ENCODE data around the gene PARD3. TPM values are rescaled to one million over a fixed set of nuclear protein-coding genes. Genes with fewer than 3 reads are reported as not detected.
A peak's percentile ranks its signal among the peaks of the same experiment; 100 is the strongest.

PARD3 gene
- total RNA-seq, 1 donor from 2014 or later = 35.4 TPM

DNA sequence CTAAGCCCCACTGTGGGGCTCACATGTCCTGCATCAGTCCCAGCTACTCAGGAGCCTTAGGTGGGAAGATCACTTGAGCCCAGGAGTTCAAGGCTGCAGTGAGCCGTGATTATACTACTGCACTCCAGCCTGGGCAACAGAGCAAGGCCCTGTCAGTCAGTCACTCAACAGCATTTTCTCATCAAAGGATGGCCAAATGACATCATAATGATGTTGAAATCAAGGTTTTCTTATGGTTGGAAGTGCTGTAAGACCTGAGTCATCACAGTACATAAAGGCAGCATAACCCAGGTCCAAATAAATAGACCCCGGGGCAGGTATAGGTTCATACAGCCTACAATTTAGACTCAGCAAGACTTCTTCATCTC is 341.1 kb downstream of the PARD3 start:
- DNase-seq (ENCODE audit: low read depth) (peak; percentile 7), FAIRE-seq (no peak)
- H2AFZ ChIP-seq (ENCODE audit: low read depth, low read length) = no peak overlapping the region
- H3K79me2 ChIP-seq (ENCODE audit: insufficient read depth, low read length) = no peaks in the 10 kb centered on the region
- H3K9me3 ChIP-seq (ENCODE audit: insufficient read depth, low read depth, low read length) = no peaks in the 10 kb centered on the region
- H3K27me3 ChIP-seq (ENCODE audit: insufficient read depth, low read length) = no peaks in the 10 kb centered on the region
- Mint-ChIP-seq H3K27me3 (ENCODE audit: low read depth, unreplicated experiment) (no peaks in the 10 kb centered on the region), H3K27ac (ENCODE audit: unreplicated experiment) (no peak overlapping the region), H3K9me3 (ENCODE audit: unreplicated experiment) (no peaks in the 10 kb centered on the region), H3K36me3 (ENCODE audit: low read depth, unreplicated experiment) (no peaks in the 10 kb centered on the region), H3K4me3 (ENCODE audit: unreplicated experiment) (no peak overlapping the region), H3K4me1 (ENCODE audit: low read depth, unreplicated experiment) (no peaks in the 10 kb centered on the region)
- TF ChIP-seq EZH2 (IDR thresholded peaks at IDR 0.05; ENCODE audit: insufficient read depth, low read length) = no peak
- TF ChIP-seq, protein P1, sequence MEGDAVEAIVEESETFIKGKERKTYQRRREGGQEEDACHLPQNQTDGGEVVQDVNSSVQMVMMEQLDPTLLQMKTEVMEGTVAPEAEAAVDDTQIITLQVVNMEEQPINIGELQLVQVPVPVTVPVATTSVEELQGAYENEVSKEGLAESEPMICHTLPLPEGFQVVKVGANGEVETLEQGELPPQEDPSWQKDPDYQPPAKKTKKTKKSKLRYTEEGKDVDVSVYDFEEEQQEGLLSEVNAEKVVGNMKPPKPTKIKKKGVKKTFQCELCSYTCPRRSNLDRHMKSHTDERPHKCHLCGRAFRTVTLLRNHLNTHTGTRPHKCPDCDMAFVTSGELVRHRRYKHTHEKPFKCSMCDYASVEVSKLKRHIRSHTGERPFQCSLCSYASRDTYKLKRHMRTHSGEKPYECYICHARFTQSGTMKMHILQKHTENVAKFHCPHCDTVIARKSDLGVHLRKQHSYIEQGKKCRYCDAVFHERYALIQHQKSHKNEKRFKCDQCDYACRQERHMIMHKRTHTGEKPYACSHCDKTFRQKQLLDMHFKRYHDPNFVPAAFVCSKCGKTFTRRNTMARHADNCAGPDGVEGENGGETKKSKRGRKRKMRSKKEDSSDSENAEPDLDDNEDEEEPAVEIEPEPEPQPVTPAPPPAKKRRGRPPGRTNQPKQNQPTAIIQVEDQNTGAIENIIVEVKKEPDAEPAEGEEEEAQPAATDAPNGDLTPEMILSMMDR (IDR thresholded peaks at IDR 0.05; ENCODE audit: insufficient read depth, low read depth, low read length) = no peak
- H3K27ac ChIP-seq (ENCODE audit: low read depth, low read length) = no peak overlapping the region
- no peaks in the 10 kb centered on the region for H3K4me1 ChIP-seq (ENCODE audit: insufficient read depth, low read length)
- H4K20me1 ChIP-seq (ENCODE audit: insufficient read depth, low read length) = no peaks in the 10 kb centered on the region
- H3K4me2 ChIP-seq (ENCODE audit: low read length) = no peak overlapping the region
- H3K9ac ChIP-seq (ENCODE audit: low read length) = no peak overlapping the region
- H3K4me3 ChIP-seq (ENCODE audit: insufficient read depth, low read depth, low read length) = no peak overlapping the region
- H3K36me3 ChIP-seq (ENCODE audit: insufficient read depth, low read length) = no peaks in the 10 kb centered on the region

DNA sequence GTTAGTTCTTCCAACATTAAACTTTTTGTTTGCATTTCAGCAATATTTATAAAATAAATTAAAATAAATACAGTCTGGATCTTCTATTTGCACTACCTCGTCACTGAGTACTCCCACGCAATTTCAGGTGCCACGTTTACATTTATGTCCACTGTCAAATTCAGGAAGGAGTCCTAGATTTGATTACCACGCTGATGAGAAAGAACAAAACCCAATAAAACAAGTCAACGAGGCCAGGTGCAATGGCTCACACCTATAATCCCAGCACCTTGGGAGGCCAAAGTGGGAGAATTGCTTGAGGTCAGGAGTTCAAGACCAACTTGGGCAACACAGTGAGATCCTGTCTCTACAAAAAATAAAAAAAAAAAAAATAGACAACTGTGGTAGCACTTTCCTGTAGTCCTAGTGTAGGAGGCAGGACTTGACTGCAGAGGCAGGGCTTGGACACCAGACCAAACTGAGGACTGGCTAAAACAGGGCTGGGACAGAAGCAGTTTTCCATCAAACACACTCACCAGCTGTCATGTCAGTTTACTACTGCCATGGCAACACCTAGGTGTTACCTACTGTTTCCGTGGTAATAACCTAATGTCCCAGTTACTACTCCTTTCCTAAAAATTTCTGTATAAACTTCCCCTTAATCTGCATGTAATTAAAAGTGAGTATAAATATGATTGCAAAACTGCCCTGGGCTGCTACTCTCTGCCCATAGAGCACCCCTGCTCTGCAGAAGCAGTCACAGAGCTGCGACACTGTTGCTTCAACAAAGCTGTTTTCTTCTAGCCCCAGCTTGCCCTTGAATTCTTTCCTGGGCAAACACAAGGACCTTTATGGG is 341.7 kb downstream of the PARD3 start:
- DNase-seq (ENCODE audit: low read depth) = no peak
- Mint-ChIP-seq H3K4me3 (ENCODE audit: unreplicated experiment) (no peak overlapping the region), H3K4me1 (ENCODE audit: low read depth, unreplicated experiment) (no peaks in the 10 kb centered on the region), H3K27ac (ENCODE audit: unreplicated experiment) (no peak overlapping the region), H3K36me3 (ENCODE audit: low read depth, unreplicated experiment) (no peaks in the 10 kb centered on the region), H3K27me3 (ENCODE audit: low read depth, unreplicated experiment) (no peaks in the 10 kb centered on the region), H3K9me3 (ENCODE audit: unreplicated experiment) (no peaks in the 10 kb centered on the region)
- TF ChIP-seq EZH2 (IDR thresholded peaks at IDR 0.05; ENCODE audit: insufficient read depth, low read length) = no peak
- TF ChIP-seq, protein P1 (IDR thresholded peaks at IDR 0.05; ENCODE audit: insufficient read depth, low read depth, low read length) = no peak
- Histone ChIP-seq H3K9me3 (ENCODE audit: insufficient read depth, low read depth, low read length) (no peaks in the 10 kb centered on the region), H3K4me3 (ENCODE audit: insufficient read depth, low read depth, low read length) (no peak overlapping the region), H2AFZ (ENCODE audit: low read depth, low read length) (no peak overlapping the region), H3K27me3 (ENCODE audit: insufficient read depth, low read length) (no peaks in the 10 kb centered on the region), H3K9ac (ENCODE audit: low read length) (no peak overlapping the region), H3K79me2 (ENCODE audit: insufficient read depth, low read length) (no peaks in the 10 kb centered on the region), H4K20me1 (ENCODE audit: insufficient read depth, low read length) (no peaks in the 10 kb centered on the region), H3K36me3 (ENCODE audit: insufficient read depth, low read length) (no peaks in the 10 kb centered on the region), H3K27ac (ENCODE audit: low read depth, low read length) (no peak overlapping the region), H3K4me2 (ENCODE audit: low read length) (no peak overlapping the region), H3K4me1 (ENCODE audit: insufficient read depth, low read length) (no peaks in the 10 kb centered on the region)
- FAIRE-seq = no peak

DNA sequence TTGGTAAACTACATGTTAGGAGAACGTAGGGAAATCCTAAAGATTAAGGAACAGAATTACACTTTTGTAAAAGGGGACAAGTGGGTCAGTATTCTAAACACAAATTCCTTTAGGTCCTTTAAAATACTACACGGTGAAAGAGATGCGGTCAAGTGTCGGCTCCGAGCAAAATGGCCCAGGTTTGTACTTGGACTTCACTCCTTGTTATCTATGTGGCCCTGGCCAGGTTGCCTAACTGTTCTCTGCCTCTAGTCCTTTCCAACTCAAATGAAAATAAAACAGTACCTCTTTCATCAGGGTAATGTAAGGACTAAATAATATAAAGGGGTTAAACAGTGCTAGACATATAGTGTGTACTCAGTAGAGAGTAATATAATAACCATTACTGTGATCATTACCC is 344.8 kb downstream of the PARD3 start:
- Mint-ChIP-seq H3K27ac (ENCODE audit: unreplicated experiment) (no peak overlapping the region), H3K4me3 (ENCODE audit: unreplicated experiment) (no peak overlapping the region), H3K4me1 (ENCODE audit: low read depth, unreplicated experiment) (no peaks in the 10 kb centered on the region), H3K27me3 (ENCODE audit: low read depth, unreplicated experiment) (no peaks in the 10 kb centered on the region), H3K9me3 (ENCODE audit: unreplicated experiment) (no peaks in the 10 kb centered on the region), H3K36me3 (ENCODE audit: low read depth, unreplicated experiment) (no peaks in the 10 kb centered on the region)
- Histone ChIP-seq H3K27me3 (ENCODE audit: insufficient read depth, low read length) (no peaks in the 10 kb centered on the region), H2AFZ (ENCODE audit: low read depth, low read length) (no peak overlapping the region), H3K4me2 (ENCODE audit: low read length) (no peak overlapping the region), H3K4me1 (ENCODE audit: insufficient read depth, low read length) (no peaks in the 10 kb centered on the region), H3K4me3 (ENCODE audit: insufficient read depth, low read depth, low read length) (no peak overlapping the region), H3K79me2 (ENCODE audit: insufficient read depth, low read length) (no peaks in the 10 kb centered on the region), H3K9me3 (ENCODE audit: insufficient read depth, low read depth, low read length) (no peaks in the 10 kb centered on the region), H3K36me3 (ENCODE audit: insufficient read depth, low read length) (no peaks in the 10 kb centered on the region), H3K9ac (ENCODE audit: low read length) (no peak overlapping the region), H4K20me1 (ENCODE audit: insufficient read depth, low read length) (no peaks in the 10 kb centered on the region), H3K27ac (ENCODE audit: low read depth, low read length) (no peak overlapping the region)
- TF ChIP-seq, protein P1 (IDR thresholded peaks at IDR 0.05; ENCODE audit: insufficient read depth, low read depth, low read length) = no peak
- no peak for TF ChIP-seq EZH2 (IDR thresholded peaks at IDR 0.05; ENCODE audit: insufficient read depth, low read length)
- DNase-seq (ENCODE audit: low read depth) (no peak), FAIRE-seq (no peak)

Data from astrocyte (in vitro differentiated cells and primary cell).